KMS-11 (cell line): ENCODE data around the gene ESRP2.

Experiments used
- H2AFZ ChIP-seq: fragments of 200-600 bp; sonication (generic); 2 replicates; pipeline ENCODE4 v1.6.1; 2016; ENCODE audit warnings: antibody characterized with exemption, mixed run types, low read depth
- H3K27ac ChIP-seq: fragments of 200-600 bp; sonication (generic); 2 replicates; pipeline ENCODE4 v1.6.1; 2016; ENCODE audit warnings: mild to moderate bottlenecking, mixed run types
- H3K27me3 ChIP-seq: fragments of 200-600 bp; sonication (generic); 2 replicates; pipeline ENCODE4 v1.6.1; 2017; ENCODE audit warnings: mild to moderate bottlenecking, low read depth, mixed run types, moderate library complexity; ENCODE audit not compliant: insufficient read depth
- H3K36me3 ChIP-seq: fragments of 200-600 bp; sonication (generic); 2 replicates; pipeline ENCODE4 v1.6.1; 2017; ENCODE audit warnings: mild to moderate bottlenecking, mixed run types; ENCODE audit not compliant: insufficient read depth
- H3K4me1 ChIP-seq: fragments of 200-600 bp; sonication (generic); 2 replicates; pipeline ENCODE4 v1.6.1; 2016; ENCODE audit warnings: mild to moderate bottlenecking, low read depth, mixed run types; ENCODE audit not compliant: poor library complexity, severe bottlenecking
- H3K4me2 ChIP-seq: fragments of 200-600 bp; sonication (generic); 2 replicates; pipeline ENCODE4 v1.7.0; 2016; ENCODE audit warnings: mild to moderate bottlenecking, mixed run types
- H3K4me3 ChIP-seq: fragments of 200-600 bp; sonication (generic); IDR thresholded peaks from 2 replicates; pipeline ENCODE4 v1.6.1; 2017; ENCODE audit warnings: low read depth, low read length, mixed read lengths; ENCODE audit not compliant: insufficient read depth
- H3K79me2 ChIP-seq: fragments of 200-600 bp; sonication (generic); 2 replicates; pipeline ENCODE4 v1.6.1; 2016; ENCODE audit warnings: low read depth, mixed run types; ENCODE audit not compliant: insufficient read depth
- H3K9ac ChIP-seq: fragments of 200-600 bp; sonication (generic); 2 replicates; pipeline ENCODE4 v1.6.1; 2016; ENCODE audit warnings: mild to moderate bottlenecking, mixed run types
- H4K20me1 ChIP-seq: fragments of 200-600 bp; sonication (generic); 2 replicates; pipeline ENCODE4 v1.6.1; 2016; ENCODE audit warnings: mild to moderate bottlenecking, mixed run types; ENCODE audit not compliant: insufficient read depth
- CTCF ChIP-seq: fragments of 200-600 bp; sonication (generic); conservative IDR thresholded peaks from 2 replicates; pipeline ENCODE4 v1.6.1; 2017; ENCODE audit warnings: low read depth, mild to moderate bottlenecking, antibody characterized with exemption, low read length, moderate library complexity, mixed read lengths

ESRP2 gene

DNA sequence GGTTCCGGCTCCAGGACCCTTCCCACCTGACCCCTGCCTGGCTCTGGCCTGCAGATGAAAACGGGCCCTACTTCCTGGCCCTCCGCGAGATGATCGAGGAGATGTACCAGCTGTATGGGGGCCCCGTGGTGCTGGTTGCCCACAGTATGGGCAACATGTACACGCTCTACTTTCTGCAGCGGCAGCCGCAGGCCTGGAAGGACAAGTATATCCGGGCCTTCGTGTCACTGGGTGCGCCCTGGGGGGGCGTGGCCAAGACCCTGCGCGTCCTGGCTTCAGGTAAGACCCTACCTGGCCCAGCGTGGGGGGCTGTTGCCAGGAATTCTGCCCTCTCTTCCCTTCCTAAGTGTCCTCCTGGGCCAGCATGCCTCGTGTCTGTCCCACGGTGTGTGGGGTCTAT, 19.8 kb upstream of the ESRP2 start:
- no peak overlapping the region for H3K4me2 ChIP-seq
- H3K36me3 ChIP-seq = no peaks in the 10 kb centered on the region
- no peak overlapping the region; the same call in 1 of the 2 replicates for H3K27ac ChIP-seq
- H2AFZ ChIP-seq = no peak overlapping the region
- H3K4me1 ChIP-seq = peaks cover 99% of the 10 kb centered on the region
- TF ChIP-seq CTCF = no peak
- H3K4me3 ChIP-seq = no peak overlapping the region
- H3K9ac ChIP-seq = no peak overlapping the region
- peaks cover 20% of the 10 kb centered on the region; the same call in 1 of the 2 replicates for H3K79me2 ChIP-seq
- H4K20me1 ChIP-seq = no peaks in the 10 kb centered on the region
- H3K27me3 ChIP-seq = no peaks in the 10 kb centered on the region

DNA sequence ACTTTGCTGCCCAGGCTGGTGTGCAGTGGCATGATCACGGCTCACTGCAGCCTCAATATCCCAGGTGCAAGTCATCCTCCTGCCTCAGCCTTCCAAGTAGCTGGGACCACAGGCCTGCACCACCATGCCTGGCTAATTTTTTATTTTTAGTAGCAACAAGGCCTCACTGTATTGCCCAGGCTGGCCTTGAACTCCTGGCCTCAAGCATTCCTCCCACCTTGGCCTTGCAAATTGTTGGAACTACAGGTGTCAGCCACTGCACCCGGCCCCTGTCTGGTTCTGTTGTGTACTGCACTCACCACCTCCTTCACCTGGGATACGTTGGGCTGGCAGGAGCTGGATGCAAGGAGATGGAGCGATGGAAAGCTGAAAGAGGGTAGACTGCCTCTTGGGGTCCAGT, 17.8 kb upstream of the ESRP2 start:
- H3K36me3 ChIP-seq = no peaks in the 10 kb centered on the region

DNA sequence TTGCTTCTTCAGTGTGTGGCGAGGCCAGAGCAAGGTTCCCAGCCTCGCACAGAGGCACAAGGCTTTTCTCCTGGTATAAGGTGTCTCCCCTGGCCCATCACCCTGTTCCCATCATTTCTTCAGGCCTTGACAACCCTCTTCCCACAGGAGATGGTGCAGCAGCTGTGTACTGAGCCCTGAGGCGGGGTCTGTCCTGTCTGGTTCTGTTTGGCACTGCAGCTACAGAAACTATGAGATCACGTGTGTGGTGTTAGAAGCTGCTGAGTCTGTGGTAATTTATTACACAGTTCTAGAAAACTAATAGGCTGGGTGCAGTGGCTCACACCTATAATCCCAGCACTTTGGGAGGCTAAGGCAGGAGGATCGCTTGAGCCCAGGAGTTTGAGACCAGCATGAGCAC, 16.5 kb upstream of the ESRP2 start:
- no peak for TF ChIP-seq CTCF
- Histone ChIP-seq H3K36me3 (no peaks in the 10 kb centered on the region), H4K20me1 (no peaks in the 10 kb centered on the region), H3K27ac (peak overlapping the region; percentile 86), H3K4me2 (peak overlapping the region; percentile 86), H3K4me3 (no peak overlapping the region), H2AFZ (no peak overlapping the region), H3K4me1 (peaks cover 97% of the 10 kb centered on the region), H3K27me3 (no peaks in the 10 kb centered on the region), H3K9ac (peak overlapping the region; percentile 48), H3K79me2 (peaks cover 48% of the 10 kb centered on the region; the same call in 1 of the 2 replicates)

More for the DNA sequence above, 17.8 kb upstream of the ESRP2 start:
- Histone ChIP-seq H3K4me1 (peaks cover 99% of the 10 kb centered on the region), H3K4me3 (no peak overlapping the region), H3K9ac (no peak overlapping the region), H3K27me3 (no peaks in the 10 kb centered on the region), H4K20me1 (no peaks in the 10 kb centered on the region), H3K4me2 (peak overlapping the region; percentile 86; the same call in 1 of the 2 replicates), H3K27ac (peak overlapping the region; percentile 86), H3K79me2 (peaks cover 35% of the 10 kb centered on the region; the same call in 1 of the 2 replicates), H2AFZ (no peak overlapping the region)
- TF ChIP-seq CTCF = no peak

DNA sequence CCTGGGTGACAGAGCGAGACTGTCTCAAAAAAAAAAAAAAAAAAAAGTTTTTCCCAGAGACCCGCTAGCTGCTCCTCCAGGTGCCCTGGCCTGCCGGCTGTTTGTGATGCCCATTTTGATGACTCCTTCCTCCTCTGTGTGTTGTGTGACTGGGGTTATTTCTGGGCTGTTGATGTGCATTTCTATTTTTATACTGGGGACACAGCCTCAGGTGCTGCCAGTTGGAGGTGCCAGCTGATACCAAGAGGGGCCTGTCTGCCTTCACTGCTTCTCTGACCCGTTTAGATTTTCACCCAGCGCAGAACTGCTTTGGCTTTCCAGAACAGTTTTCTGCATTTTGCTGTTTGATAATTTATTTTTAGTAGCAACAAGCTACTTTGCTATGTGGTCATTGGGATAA, 15.9 kb upstream of the ESRP2 start:
- no peaks in the 10 kb centered on the region for H3K27me3 ChIP-seq
- peaks cover 54% of the 10 kb centered on the region; the same call in 1 of the 2 replicates for H3K79me2 ChIP-seq
- H3K4me2 ChIP-seq = peak overlapping the region; percentile 86
- TF ChIP-seq CTCF = no peak
- H3K4me1 ChIP-seq = peaks cover 98% of the 10 kb centered on the region
- no peak overlapping the region for H2AFZ ChIP-seq
- no peaks in the 10 kb centered on the region for H3K36me3 ChIP-seq
- peak overlapping the region; percentile 86 for H3K27ac ChIP-seq
- peak overlapping the region; percentile 48 for H3K9ac ChIP-seq
- no peak overlapping the region for H3K4me3 ChIP-seq
- no peaks in the 10 kb centered on the region for H4K20me1 ChIP-seq
